Stimulated activated CD8-positive, alpha-beta memory T cell treated with anti-CD3 and anti-CD28 coated beads, Interleukin-12 subunit alpha, Interleukin-12 subunit beta, amount 100 ng/mL, for 1 hour (primary cell): ENCODE data around the gene KCNA10.

ENCODE experiments used
- DNase-seq: peaks from one replicate; pipeline ENCODE4 v3.0.0-alpha.2; 2020; ENCODE audit warnings: low read depth

Gene KCNA10

GRCh38 chr1:110477445-110477957 is 41.5 kb downstream of the KCNA10 start:
- no peak for DNase-seq

GRCh38 chr1:110477041-110477440 is 41.9 kb downstream of the KCNA10 start:
- DNase-seq, result no peak

GRCh38 chr1:110476028-110476765 is 42.8 kb downstream of the KCNA10 start:
- no peak for DNase-seq

GRCh38 chr1:110475362-110476027 is 43.5 kb downstream of the KCNA10 start:
- DNase-seq, result no peak

GRCh38 chr1:110474444-110474843 is 44.5 kb downstream of the KCNA10 start:
- DNase-seq, result no peak

- no peak for DNase-seq
These were observed 46.4 kb downstream of the KCNA10 start for GRCh38 chr1:110472546-110472945.

- no peak for DNase-seq
These were observed 47.8 kb downstream of the KCNA10 start for GRCh38 chr1:110471131-110471530.
